ENCODE data around the gene C22orf31. TPM values are rescaled to one million over a fixed set of nuclear protein-coding genes. Genes with fewer than 3 reads are reported as not detected.
A peak's percentile ranks its signal among the peaks of the same experiment; 100 is the strongest.

Gene C22orf31
- total RNA-seq, 1 experiment from 2014 or later: not detected

- ChIA-PET RAD21 (ENCODE audit: low non-redundant PET in 1 of 2, low total read pairs in 2 of 2, uncharacterized antibody in 2 of 2, unreplicated experiment in 2 of 2) (no interaction called here), CTCF (interaction anchor here (1.7 kb wide), 1 partner anchor 33 kb away, joined by 9 read pairs; no protein-coding TSS in a partner anchor), POLR2A (interaction anchor here (0.6 kb wide), 1 partner anchor 94 kb away, joined by 3 read pairs; no protein-coding TSS in a partner anchor)
- peak within 1 kb of the TSS; percentile 96 for H3K4me2 ChIP-seq (ENCODE audit: low read length)
- H3K27me3 ChIP-seq (ENCODE audit: insufficient read depth, low read length): no peaks in the 10 kb centered on the region
- peak within 1 kb of the TSS; percentile 68 to 74 for H3K4me3 ChIP-seq (replicated peaks in 1 of 2; ENCODE audit: low read depth in 1 of 2, low read length in 2 of 2)
- peak within 1 kb of the TSS; percentile 43; the same call in 1 of the 2 replicates for H3K27ac ChIP-seq (ENCODE audit: low read depth, low read length)
- H3K79me2 ChIP-seq (ENCODE audit: insufficient read depth, low read length): no peaks in the 10 kb centered on the region
- intact Hi-C loops (cut with micrococcal nuclease): loop anchor here (10.0 kb wide), 1 partner anchor 1378 kb away; no protein-coding TSS in a partner anchor
- peaks cover 13 to 33% of the 10 kb centered on the region in 2 experiments for H3K4me1 ChIP-seq (ENCODE audit: control insufficient read depth in 1 of 2, insufficient read depth in 2 of 2, low read length in 2 of 2)
- ATAC-seq (peak; percentile 7), DNase-seq (ENCODE audit: low read depth, low spot score) (no peak)
- no TSS peak for BruUV-seq (replicated peaks)
- H4K20me1 ChIP-seq (ENCODE audit: insufficient read depth): no peaks in the 10 kb centered on the region
- H3K9me2 ChIP-seq (ENCODE audit: insufficient read depth): no peaks in the 10 kb centered on the region
- no peaks in the 10 kb centered on the region for H3K9me3 ChIP-seq (ENCODE audit: control insufficient read depth in 1 of 2, insufficient read depth in 1 of 2, low read depth in 1 of 2, low read length in 2 of 2)
- H3K9ac ChIP-seq (ENCODE audit: low read length): peak within 1 kb of the TSS; percentile 71
- H3K36me3 ChIP-seq (ENCODE audit: control insufficient read depth in 1 of 2, insufficient read depth in 2 of 2, low read length in 2 of 2): no peaks in the 10 kb centered on the region
- H2AFZ ChIP-seq (ENCODE audit: low read depth, low read length, poor library complexity, severe bottlenecking): peak within 1 kb of the TSS; percentile 91
- TF ChIP-seq SIN3A (IDR thresholded peaks at IDR 0.05; ENCODE audit: low read depth): no peak
- TF ChIP-seq JUND (IDR thresholded peaks at IDR 0.05): no peak
- 0 out of 2 replicates have a peak, but pooled peaks have one; percentile 12 for TF ChIP-seq ZFX (IDR thresholded peaks at IDR 0.05)
- TF ChIP-seq CTCF (IDR thresholded peaks at IDR 0.05 in 2 of 3, conservative IDR thresholded peaks at IDR 0.05 in 1 of 3; ENCODE audit: borderline replicate concordance in 1 of 3, insufficient read depth in 1 of 3, low read depth in 2 of 3, low read length in 2 of 3): no peak
- TF ChIP-seq FOSL1 (IDR thresholded peaks at IDR 0.05; ENCODE audit: low read depth): no peak
- TF ChIP-seq POLR2A (IDR thresholded peaks at IDR 0.05; ENCODE audit: borderline replicate concordance, extremely low read depth, insufficient read depth, insufficient read length): peak; percentile 14
Observed at GRCh38 chr22:29072979-29073617, 11.5 kb upstream of the C22orf31 start, which contains the start of gene KREMEN1. TSS of gene KREMEN1 (plus strand) at chr22:29073035. CDS start at chr22:29073131, 96 bp downstream.

Measured in HCT116 (cell line).